22Rv1 (cell line): ENCODE measurements around the gene RAD51B.

Source experiments
- H3K27ac ChIP-seq: fragments of 450-650 bp; 2 replicates; pipeline ENCODE4 v1.5.1; 2017
- CTCF ChIP-seq: fragments of 450-650 bp; IDR thresholded peaks from 2 replicates; pipeline ENCODE4 v1.5.1; 2017; ENCODE audit warnings: mild to moderate bottlenecking
- ZFX ChIP-seq: fragments of 450-650 bp; IDR thresholded peaks from 2 replicates; pipeline ENCODE4 v1.6.1; 2017; ENCODE audit warnings: antibody characterized with exemption, borderline replicate concordance

Gene RAD51B

GRCh38 chr14:68747393-68747792, 927.8 kb downstream of the RAD51B start:
- TF ChIP-seq CTCF (no peak), ZFX (no peak)
- no peak overlapping the region for H3K27ac ChIP-seq

GRCh38 chr14:68748260-68748659, 928.7 kb downstream of the RAD51B start:
- H3K27ac ChIP-seq, result no peak overlapping the region
- TF ChIP-seq ZFX, result no peak
- no peak for TF ChIP-seq CTCF

GRCh38 chr14:68748691-68749090, 929.1 kb downstream of the RAD51B start:
- H3K27ac ChIP-seq, result no peak overlapping the region
- TF ChIP-seq CTCF, result no peak
- TF ChIP-seq ZFX, result no peak

GRCh38 chr14:68749487-68750475, 930.2 kb downstream of the RAD51B start:
- H3K27ac ChIP-seq, result no peak overlapping the region
- TF ChIP-seq ZFX (no peak), CTCF (no peak)

GRCh38 chr14:68752271-68753006, 932.9 kb downstream of the RAD51B start:
- TF ChIP-seq CTCF (no peak), ZFX (no peak)
- no peak overlapping the region for H3K27ac ChIP-seq

GRCh38 chr14:68753690-68754089, 934.1 kb downstream of the RAD51B start:
- H3K27ac ChIP-seq, result no peak overlapping the region
- no peak for TF ChIP-seq CTCF
- no peak for TF ChIP-seq ZFX

GRCh38 chr14:68755016-68755353, 935.4 kb downstream of the RAD51B start:
- TF ChIP-seq CTCF (no peak), ZFX (no peak)

More at GRCh38 chr14:68755016-68755353, 935.4 kb downstream of the RAD51B start:
- no peak overlapping the region for H3K27ac ChIP-seq
